ENCODE results near the gene PDK2. TPM values are rescaled to one million over a fixed set of nuclear protein-coding genes. Genes with fewer than 3 reads are reported as not detected.
A peak's percentile ranks its signal among the peaks of the same experiment; 100 is the strongest.

Gene PDK2
- total and polyA plus RNA-seq, 10 of the 15 experiments (the other 5 are each of a cell fraction or from before 2014, with no cell fraction given) = 0.98 to 22.6 (median 12.3) TPM

- no peak for TF ChIP-seq PBX3 (IDR thresholded peaks at IDR 0.05; ENCODE audit: insufficient replicate concordance, low read depth, low read length)
- no peak for TF ChIP-seq MTA2 (IDR thresholded peaks at IDR 0.05; ENCODE audit: low read depth)
- TF ChIP-seq YY1 (IDR thresholded peaks at IDR 0.05; ENCODE audit: low read depth, low read length) = peak; percentile 52
- no peak for TF ChIP-seq BCL11A (IDR thresholded peaks at IDR 0.05; ENCODE audit: low read depth, low read length)
- TF ChIP-seq MYB (IDR thresholded peaks at IDR 0.05; ENCODE audit: borderline replicate concordance, low read depth, low read length) = no peak
- TF ChIP-seq ZSCAN29 (IDR thresholded peaks at IDR 0.05) = no peak
- no peak for TF ChIP-seq CREM (IDR thresholded peaks at IDR 0.05; ENCODE audit: low read depth)
- TF ChIP-seq JUNB (IDR thresholded peaks at IDR 0.05) = no peak
- no peak for TF ChIP-seq BACH1 (IDR thresholded peaks at IDR 0.05; ENCODE audit: borderline replicate concordance)
- no peak for TF ChIP-seq BCL3 (IDR thresholded peaks at IDR 0.05; ENCODE audit: borderline replicate concordance, insufficient read depth, low read depth, low read length, poor library complexity, severe bottlenecking)
- no peak for TF ChIP-seq PAX5 (IDR thresholded peaks at IDR 0.05; ENCODE audit: borderline replicate concordance, low read depth, low read length)
- TF ChIP-seq CBX5 (IDR thresholded peaks at IDR 0.05; ENCODE audit: low read depth) = no peak
- TF ChIP-seq ZBTB4 (CRISPR knock-in tag; IDR thresholded peaks at IDR 0.05) = no peak
- 0 out of 2 replicates have a peak, but pooled peaks have one; percentile 39 for TF ChIP-seq NBN (IDR thresholded peaks at IDR 0.05)
- TF ChIP-seq NR2F1 (conservative IDR thresholded peaks at IDR 0.05) = peak; percentile 34
- no peak for TF ChIP-seq ZNF687 (IDR thresholded peaks at IDR 0.05)
- TF ChIP-seq MXI1 (IDR thresholded peaks at IDR 0.05; ENCODE audit: low read depth, low read length) = no peak
- TF ChIP-seq SUPT20H (IDR thresholded peaks at IDR 0.05; ENCODE audit: borderline replicate concordance, control insufficient read depth, low read depth, low read length) = no peak
- TF ChIP-seq SMC3 (IDR thresholded peaks at IDR 0.05; ENCODE audit: borderline replicate concordance, low read length) = no peak
- 0 out of 2 replicates have a peak, but pooled peaks have one; percentile 24 for TF ChIP-seq SPI1 (IDR thresholded peaks at IDR 0.05; ENCODE audit: borderline replicate concordance, insufficient read depth, low read depth, low read length)
- 0 out of 2 replicates have a peak, but pooled peaks have one; percentile 40 for TF ChIP-seq DPF2 (IDR thresholded peaks at IDR 0.05)
These were observed 38.8 kb upstream of the PDK2 start (continued) for GRCh38 chr17:50056217-50056960.
